PC-3 (cell line): ENCODE data around the gene CAMK1D.

ENCODE experiments used
- CTCF ChIP-seq: fragments of 300-600 bp; sonication (generic); conservative IDR thresholded peaks from 2 replicates; pipeline ENCODE4 v1.5.1; 2017; ENCODE audit warnings: antibody characterized with exemption, low read depth, mild to moderate bottlenecking, low read length
- EZH2phosphoT487 ChIP-seq: fragments of 300-600 bp; sonication (generic); IDR thresholded peaks from 2 replicates; pipeline ENCODE4 v1.6.1; 2018; ENCODE audit warnings: mild to moderate bottlenecking, antibody characterized with exemption, low read length, borderline replicate concordance

DNA sequence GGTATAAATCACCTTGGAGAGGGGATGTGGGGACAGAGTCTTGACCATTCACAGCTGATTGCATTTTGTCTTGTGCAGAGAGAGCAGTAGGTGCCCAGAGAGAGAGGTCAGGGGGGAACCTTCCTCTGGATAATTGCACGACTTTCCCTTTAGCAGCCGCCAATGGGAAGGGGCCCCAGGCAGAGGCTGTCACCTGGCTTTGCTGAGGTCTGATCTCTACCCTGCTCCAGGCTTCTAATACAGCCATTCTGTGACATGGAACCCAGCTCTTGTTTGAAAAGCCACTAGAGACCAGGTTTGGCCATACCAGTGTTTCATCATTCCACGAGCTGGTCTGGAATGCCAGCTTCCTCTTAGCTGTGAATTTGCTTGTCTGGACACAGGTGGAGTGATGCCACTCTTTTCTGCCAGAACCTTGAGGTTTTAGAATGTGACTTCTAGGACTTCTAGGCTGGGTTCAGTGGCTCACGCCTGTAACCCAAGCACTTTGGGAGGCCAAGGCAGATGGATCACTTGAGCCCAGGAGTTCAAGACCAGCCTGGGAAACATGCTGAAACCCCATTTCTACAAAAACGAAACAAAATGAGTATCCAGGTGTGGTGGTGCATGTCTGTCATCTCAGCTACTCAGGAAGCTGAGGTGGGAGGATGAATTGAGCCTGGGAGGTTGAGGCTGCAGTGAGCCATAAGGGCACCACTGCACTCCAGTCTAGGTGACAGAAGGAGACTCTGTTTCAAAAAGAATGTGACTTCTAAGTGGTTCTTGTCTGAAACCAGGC lies 159.9 kb downstream of the CAMK1D start:
- TF ChIP-seq EZH2phosphoT487: no peak
- no peak for TF ChIP-seq CTCF
